HCT116 (cell line): ENCODE data around the gene BNC2. TPM values are rescaled to one million over a fixed set of nuclear protein-coding genes. Genes with fewer than 3 reads are reported as not detected.

Source experiments
- ATAC-seq: fragments of 200-7000 bp; cut with Tn5 transposase; 2 replicates; pipeline ENCODE4 v1.9.1; 2020; ENCODE audit warnings: mild to moderate bottlenecking, moderate library complexity
- BruUV-seq: library from RNA; stranded (reverse); fragments of 400-500 nt; replicated peaks from 2 replicates; lab custom pipeline; 2021; lab: Mats Ljungman, UMichigan
- CTCF ChIA-PET: fragments of 300-600 bp; sonication (Branson Sonifier 250); formaldehyde crosslinking; loops from one replicate; lab custom pipeline; 2021; ENCODE audit warnings: antibody characterized with exemption; lab: Charles Lee
- POLR2A ChIA-PET: fragments of 300-600, 350-600 bp; sonication (Branson Sonifier 250); formaldehyde crosslinking; loops from one replicate; lab custom pipeline; 2021; ENCODE audit warnings: antibody characterized with exemption; lab: Charles Lee
- RAD21 ChIA-PET, 2 experiments: fragments of 300-600 bp; sonication (Branson Sonifier 250); formaldehyde crosslinking; loops; one replicate each; lab custom pipeline; 2023; ENCODE audit warnings: low total read pairs in 2 of 2; ENCODE audit not compliant: uncharacterized antibody in 2 of 2, unreplicated experiment in 2 of 2, low non-redundant PET in 1 of 2; lab: Charles Lee
- DNase-seq: peaks from one replicate; pipeline ENCODE4 v3.0.0-alpha.2; 2010; ENCODE audit warnings: low read depth, low spot score
- H2AFZ ChIP-seq: fragments of 200-600 bp; shearing (Covaris generic), sonication (generic); 2 replicates; pipeline ENCODE4 v1.6.1; 2017; ENCODE audit warnings: low read depth, mixed run types, mixed read lengths, antibody characterized with exemption, low read length; ENCODE audit not compliant: poor library complexity, severe bottlenecking
- H3K27ac ChIP-seq: 2 replicates; pipeline ENCODE4 v1.5.1; 2012; ENCODE audit warnings: low read depth, low read length
- H3K27me3 ChIP-seq: fragments of 200-600 bp; sonication (generic); 2 replicates; pipeline ENCODE4 v1.6.1; 2016; ENCODE audit warnings: mixed run types, low read length, mixed read lengths; ENCODE audit not compliant: insufficient read depth
- H3K36me3 ChIP-seq, 2 experiments: fragments of 200-500 bp in 1 of 2; fragments of 200-600 bp in 1 of 2; sonication (Bioruptor generic) in 1 of 2; sonication (generic) in 1 of 2; 2 replicates each; pipeline versions ENCODE4 v1.5.1 to v1.6.1; 2014 to 2016; ENCODE audit warnings: low read length in 2 of 2, inconsistent platforms in 1 of 2, mixed read lengths in 1 of 2, mixed run types in 1 of 2; ENCODE audit not compliant: insufficient read depth in 2 of 2, control insufficient read depth in 1 of 2
- H3K4me1 ChIP-seq, 2 experiments: fragments of 200-600 bp in 1 of 2; sonication (generic) in 1 of 2; 2 replicates each; pipeline versions ENCODE4 v1.5.1 to v1.6.1; 2012 to 2017; ENCODE audit warnings: low read length in 2 of 2, inconsistent platforms in 1 of 2, mild to moderate bottlenecking in 1 of 2, mixed read lengths in 1 of 2, mixed run types in 1 of 2, moderate library complexity in 1 of 2; ENCODE audit not compliant: insufficient read depth in 2 of 2, control insufficient read depth in 1 of 2
- H3K4me2 ChIP-seq: fragments of 200-600 bp; sonication (generic); 2 replicates; pipeline ENCODE4 v1.6.1; 2017; ENCODE audit warnings: mixed run types, low read length, mixed read lengths
- H3K4me3 ChIP-seq, 2 experiments: fragments of 200-600 bp in 1 of 2; sonication (generic) in 1 of 2; replicated peaks in 1 of 2; 2 replicates each; pipeline ENCODE4 v1.5.1; 2011 to 2016; ENCODE audit warnings: low read length in 2 of 2, control low read depth in 1 of 2, low read depth in 1 of 2, mild to moderate bottlenecking in 1 of 2, mixed read lengths in 1 of 2, mixed run types in 1 of 2
- H3K79me2 ChIP-seq: fragments of 200-600 bp; sonication (generic); 2 replicates; pipeline ENCODE4 v1.6.1; 2017; ENCODE audit warnings: mild to moderate bottlenecking, mixed run types, low read length, moderate library complexity, mixed read lengths; ENCODE audit not compliant: insufficient read depth
- H3K9ac ChIP-seq: fragments of 200-600 bp; sonication (generic); 2 replicates; pipeline ENCODE4 v1.6.1; 2016; ENCODE audit warnings: low read length, mixed read lengths
- H3K9me2 ChIP-seq: fragments of 200-600 bp; sonication (generic), shearing (Covaris generic); 2 replicates; pipeline ENCODE4 v1.6.1; 2017; ENCODE audit warnings: mixed run types, mild to moderate bottlenecking, moderate library complexity; ENCODE audit not compliant: insufficient read depth
- H3K9me3 ChIP-seq, 2 experiments: fragments of 200-500 bp in 1 of 2; fragments of 200-600 bp in 1 of 2; sonication (Bioruptor generic) in 1 of 2; sonication (generic) in 1 of 2; 2 replicates each; pipeline ENCODE4 v1.6.1; 2014 to 2017; ENCODE audit warnings: low read length in 2 of 2, mixed read lengths in 2 of 2, inconsistent platforms in 1 of 2, low read depth in 1 of 2, mild to moderate bottlenecking in 1 of 2, mixed run types in 1 of 2, moderate library complexity in 1 of 2; ENCODE audit not compliant: control insufficient read depth in 1 of 2, insufficient read depth in 1 of 2
- H4K20me1 ChIP-seq: fragments of 200-600 bp; sonication (generic), shearing (Covaris generic); 2 replicates; pipeline ENCODE4 v1.6.1; 2017; ENCODE audit warnings: mixed run types, mild to moderate bottlenecking, moderate library complexity; ENCODE audit not compliant: insufficient read depth
- CBX3 ChIP-seq: IDR thresholded peaks from 2 replicates; pipeline ENCODE4 v1.6.1; 2012; ENCODE audit warnings: low read depth
- CEBPB ChIP-seq: IDR thresholded peaks from 2 replicates; pipeline ENCODE4 v1.6.1; 2012; ENCODE audit warnings: low read depth
- CTCF ChIP-seq, 3 experiments: fragments of 200-600 bp in 1 of 3; sonication (generic) in 1 of 3; IDR thresholded peaks in 2 of 3; conservative IDR thresholded peaks in 1 of 3; 2 replicates each; pipeline ENCODE4 v1.5.1; 2012 to 2017; ENCODE audit warnings: low read depth in 2 of 3, low read length in 2 of 3, antibody characterized with exemption in 1 of 3, borderline replicate concordance in 1 of 3, control low read depth in 1 of 3, mild to moderate bottlenecking in 1 of 3, mixed read lengths in 1 of 3, mixed run types in 1 of 3, moderate library complexity in 1 of 3; ENCODE audit not compliant: insufficient read depth in 1 of 3
- EGR1 ChIP-seq: IDR thresholded peaks from 2 replicates; pipeline ENCODE4 v1.6.1; 2012; ENCODE audit warnings: low read depth
- ELF1 ChIP-seq: IDR thresholded peaks from 2 replicates; pipeline ENCODE4 v1.6.1; 2012; ENCODE audit warnings: low read depth, borderline replicate concordance
- EZH2 ChIP-seq: fragments of 200-600 bp; sonication (generic); IDR thresholded peaks from 2 replicates; pipeline ENCODE4 v1.6.1; 2017; ENCODE audit warnings: antibody characterized with exemption, mixed run types
- FOSL1 ChIP-seq: IDR thresholded peaks from 2 replicates; pipeline ENCODE4 v1.6.1; 2012; ENCODE audit warnings: low read depth
- MAX ChIP-seq: IDR thresholded peaks from 2 replicates; pipeline ENCODE4 v1.6.1; 2012
- POLR2A ChIP-seq: IDR thresholded peaks from 2 replicates; pipeline ENCODE4 v1.7.0; 2011; ENCODE audit warnings: borderline replicate concordance; ENCODE audit not compliant: insufficient read depth, insufficient read length; ENCODE audit errors: extremely low read depth
- POLR2AphosphoS5 ChIP-seq: IDR thresholded peaks from 2 replicates; pipeline ENCODE4 v1.6.1; 2011; ENCODE audit warnings: mild to moderate bottlenecking, low read depth, low read length, moderate library complexity
- RAD21 ChIP-seq: IDR thresholded peaks from 2 replicates; pipeline ENCODE4 v1.6.1; 2012; ENCODE audit warnings: low read depth, mild to moderate bottlenecking
- REST ChIP-seq: IDR thresholded peaks from 2 replicates; pipeline ENCODE4 v1.6.1; 2012; ENCODE audit warnings: low read depth
- SP1 ChIP-seq: IDR thresholded peaks from 2 replicates; pipeline ENCODE4 v1.6.1; 2012; ENCODE audit warnings: low read depth
- YY1 ChIP-seq: IDR thresholded peaks from 2 replicates; pipeline ENCODE4 v1.6.1; 2011; ENCODE audit warnings: low read length, low read depth, moderate library complexity, mild to moderate bottlenecking; ENCODE audit not compliant: insufficient replicate concordance; ENCODE audit errors: extremely low read depth
- ZNF274 ChIP-seq: fragments of 200-500 bp; sonication (Bioruptor generic); IDR thresholded peaks from 2 replicates; pipeline ENCODE4 v1.6.1; 2014; ENCODE audit warnings: mild to moderate bottlenecking, low read depth, low read length, inconsistent platforms
- intact Hi-C: fragments of 100-400 bp; cut with micrococcal nuclease; formaldehyde crosslinking; loops from 2 replicates; pipeline ENCODE4 v1.10.0; 2022
- total RNA-seq: library from RNA; stranded (reverse); gene quantifications from one replicate; pipeline ENCODE4 v1.2.1, GENCODE V29; 2021; ENCODE audit not compliant: unreplicated experiment

BNC2 gene
- total RNA-seq, 1 experiment from 2014 or later, result 0.37 TPM

DNA sequence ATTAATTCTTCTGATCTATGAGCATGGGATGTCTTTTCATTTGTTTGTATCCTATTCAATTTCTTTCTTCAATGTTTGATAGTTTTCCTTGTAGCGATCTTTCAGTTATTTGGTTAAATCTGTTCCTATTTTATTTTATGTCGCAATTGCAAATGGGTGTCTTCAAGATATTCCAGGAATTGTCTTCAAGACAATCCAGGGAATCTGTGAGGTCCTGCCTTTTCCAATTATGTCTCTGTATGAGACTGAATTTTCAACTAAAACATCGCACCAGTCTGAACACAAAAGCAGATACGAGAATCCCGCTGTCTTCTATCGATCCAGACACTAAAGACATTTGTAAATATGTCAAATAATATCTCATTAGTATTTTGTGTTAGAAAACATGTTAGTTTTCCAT lies 485.5 kb downstream of the BNC2 start:
- ChIA-PET RAD21 (no interaction called here), POLR2A (no interaction called here), CTCF (no interaction called here)
- no peak overlapping the region for H2AFZ ChIP-seq
- ATAC-seq, result no peak
- no peaks in the 10 kb centered on the region for H3K27me3 ChIP-seq
- H3K9ac ChIP-seq, result no peak overlapping the region
- intact Hi-C loops, result no loop called here
- H3K4me2 ChIP-seq, result no peak overlapping the region
- no peaks in the 10 kb centered on the region for H3K79me2 ChIP-seq
- no peak overlapping the region for H3K27ac ChIP-seq
- no peak for TF ChIP-seq SP1
- no peak for TF ChIP-seq ELF1
- TF ChIP-seq EZH2, result no peak
- no peak for TF ChIP-seq REST
- TF ChIP-seq POLR2A, result no peak
- TF ChIP-seq MAX, result no peak
- TF ChIP-seq CTCF (IDR thresholded peaks at IDR 0.05 in 2 of 3, conservative IDR thresholded peaks at IDR 0.05 in 1 of 3; ENCODE audit: borderline replicate concordance in 1 of 3, insufficient read depth in 1 of 3, low read depth in 2 of 3, low read length in 2 of 3), result no peak
- no peak for TF ChIP-seq CEBPB
- TF ChIP-seq YY1, result no peak
- no peak for TF ChIP-seq ZNF274
- TF ChIP-seq RAD21, result no peak
- TF ChIP-seq EGR1, result no peak
- no peak for TF ChIP-seq FOSL1
- TF ChIP-seq POLR2AphosphoS5, result no peak
- no peak for TF ChIP-seq CBX3
- BruUV-seq, result no TSS peak
- no peaks in the 10 kb centered on the region for H3K9me2 ChIP-seq
- H3K36me3 ChIP-seq, result no peaks in the 10 kb centered on the region
- H3K4me1 ChIP-seq, result no peaks in the 10 kb centered on the region
- no peaks in the 10 kb centered on the region for H4K20me1 ChIP-seq
- H3K9me3 ChIP-seq, result no peaks in the 10 kb centered on the region
- DNase-seq, result no peak
- H3K4me3 ChIP-seq, result no peak overlapping the region
